Measurements from ENCODE around the gene TMEM225B. TPM values are rescaled to one million over a fixed set of nuclear protein-coding genes. Genes with fewer than 3 reads are reported as not detected.

TMEM225B gene
- total RNA-seq, 1 donor from 2014 or later: 0.43 TPM

DNA sequence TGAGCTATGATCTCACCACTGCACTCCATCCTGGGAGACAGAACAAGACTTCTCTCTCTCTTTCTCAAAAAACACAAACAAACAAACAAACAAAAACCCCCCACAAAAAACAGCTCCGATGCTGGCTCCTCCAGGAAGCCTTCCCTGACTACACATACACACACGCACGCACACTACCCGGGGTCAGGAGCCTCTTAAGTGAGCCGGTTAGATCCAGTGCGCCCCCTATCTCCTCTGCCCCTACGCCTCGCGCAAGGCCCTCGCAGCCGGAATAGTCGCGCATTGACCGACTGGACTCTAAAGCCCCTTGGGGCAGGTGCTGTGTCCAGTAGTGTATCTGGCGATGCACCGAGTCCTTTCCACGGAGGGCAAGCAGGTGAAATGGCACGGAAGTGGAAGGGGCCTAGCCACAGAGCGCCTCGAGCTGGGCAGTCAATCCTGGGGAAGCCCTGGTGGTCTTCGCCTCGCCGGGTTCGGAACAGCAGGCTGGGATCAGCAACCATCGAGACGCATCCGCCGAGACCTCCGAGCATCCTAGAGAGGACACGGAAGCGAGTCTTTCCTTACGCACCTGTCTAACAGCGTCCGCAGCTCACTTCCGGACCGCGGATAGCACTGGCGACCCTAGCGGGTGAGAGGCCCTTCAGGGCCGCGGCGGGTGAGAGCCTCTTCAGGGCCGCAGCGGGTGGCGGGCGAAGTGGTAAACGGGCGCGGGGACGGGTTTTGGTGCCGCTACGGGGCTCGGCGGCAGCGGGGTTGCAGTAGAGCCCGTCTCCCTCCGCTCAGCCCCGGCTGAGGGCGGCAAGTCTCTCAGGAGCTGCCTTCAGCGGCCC lies 18.5 kb downstream of the TMEM225B start, which contains the start of gene ZSCAN25:
ZSCAN25 (plus strand) TSS at position 588 of the 833 bp plus-strand sequence. CDS start 2,661 bp downstream, outside the sequence.
- Histone ChIP-seq H3K27me3 (no peaks in the 10 kb centered on the region), H3K9me3 (no peaks in the 10 kb centered on the region), H3K36me3 (peaks cover 22 to 24% of the 10 kb centered on the region in 2 donors), H3K4me3 (peak within 1 kb of the TSS; percentile 94 to 95), H3K27ac (peak within 1 kb of the TSS; percentile 87 to 88), H3K4me1 (peaks cover 0 to 6% of the 10 kb centered on the region in 2 donors)
- intact Hi-C loops (cut with DNase I): loop anchor here (2.0 kb wide), 3 partner anchors 58 to 302 kb away; partner anchors contain the start of genes TRIM4, ZNF394 and ZNF655
- TF ChIP-seq, protein P1, sequence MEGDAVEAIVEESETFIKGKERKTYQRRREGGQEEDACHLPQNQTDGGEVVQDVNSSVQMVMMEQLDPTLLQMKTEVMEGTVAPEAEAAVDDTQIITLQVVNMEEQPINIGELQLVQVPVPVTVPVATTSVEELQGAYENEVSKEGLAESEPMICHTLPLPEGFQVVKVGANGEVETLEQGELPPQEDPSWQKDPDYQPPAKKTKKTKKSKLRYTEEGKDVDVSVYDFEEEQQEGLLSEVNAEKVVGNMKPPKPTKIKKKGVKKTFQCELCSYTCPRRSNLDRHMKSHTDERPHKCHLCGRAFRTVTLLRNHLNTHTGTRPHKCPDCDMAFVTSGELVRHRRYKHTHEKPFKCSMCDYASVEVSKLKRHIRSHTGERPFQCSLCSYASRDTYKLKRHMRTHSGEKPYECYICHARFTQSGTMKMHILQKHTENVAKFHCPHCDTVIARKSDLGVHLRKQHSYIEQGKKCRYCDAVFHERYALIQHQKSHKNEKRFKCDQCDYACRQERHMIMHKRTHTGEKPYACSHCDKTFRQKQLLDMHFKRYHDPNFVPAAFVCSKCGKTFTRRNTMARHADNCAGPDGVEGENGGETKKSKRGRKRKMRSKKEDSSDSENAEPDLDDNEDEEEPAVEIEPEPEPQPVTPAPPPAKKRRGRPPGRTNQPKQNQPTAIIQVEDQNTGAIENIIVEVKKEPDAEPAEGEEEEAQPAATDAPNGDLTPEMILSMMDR (IDR thresholded peaks at IDR 0.05): peak in 2 of 3 experiments; percentile 29 to 31
- peak; percentile 46 to 91 for DNase-seq (ENCODE audit: low spot score in 2 of 2)

DNA sequence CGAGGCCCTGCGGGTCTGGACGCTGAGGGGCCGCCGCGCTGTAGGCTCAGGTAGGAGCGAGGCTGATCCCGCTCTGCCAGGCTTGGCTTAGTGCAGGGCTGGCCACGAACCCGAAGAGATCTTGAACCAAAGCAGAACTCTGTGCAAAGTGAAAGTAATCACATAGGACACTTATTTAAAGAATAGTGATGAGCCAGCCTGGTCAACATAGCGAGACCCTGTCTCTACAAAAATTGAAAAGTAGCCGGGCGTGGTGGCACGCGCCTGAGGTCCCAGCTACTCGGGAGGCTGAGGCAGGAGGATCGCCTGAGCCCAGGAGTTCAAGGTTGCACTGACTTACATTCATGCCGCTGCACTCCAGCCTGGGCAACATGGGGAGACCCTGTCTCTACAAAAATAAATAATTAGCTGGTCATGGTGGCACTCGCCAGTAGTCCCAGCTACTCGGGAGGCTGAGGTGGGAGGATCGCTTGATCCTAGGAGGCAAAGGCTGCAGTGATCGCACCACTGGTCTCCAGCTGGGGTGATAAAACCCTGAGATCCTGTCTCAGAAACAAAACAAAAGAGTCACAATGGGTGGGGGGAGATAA lies 19.2 kb downstream of the TMEM225B start:
- peak overlapping the region; percentile 94 to 95 for H3K4me3 ChIP-seq
- TF ChIP-seq, protein P1 (IDR thresholded peaks at IDR 0.05): no peak
- no peaks in the 10 kb centered on the region for H3K27me3 ChIP-seq
- no peak for DNase-seq (ENCODE audit: low spot score in 2 of 2)
- H3K4me1 ChIP-seq: peaks cover 0 to 6% of the 10 kb centered on the region in 2 donors
- peaks cover 29 to 30% of the 10 kb centered on the region in 2 donors for H3K36me3 ChIP-seq
- peak overlapping the region; percentile 87 to 88 for H3K27ac ChIP-seq
- intact Hi-C loops (cut with DNase I): loop anchor here (2.0 kb wide), 3 partner anchors 58 to 302 kb away; partner anchors contain the start of genes TRIM4, ZNF394 and ZNF655
- no peaks in the 10 kb centered on the region for H3K9me3 ChIP-seq

DNA sequence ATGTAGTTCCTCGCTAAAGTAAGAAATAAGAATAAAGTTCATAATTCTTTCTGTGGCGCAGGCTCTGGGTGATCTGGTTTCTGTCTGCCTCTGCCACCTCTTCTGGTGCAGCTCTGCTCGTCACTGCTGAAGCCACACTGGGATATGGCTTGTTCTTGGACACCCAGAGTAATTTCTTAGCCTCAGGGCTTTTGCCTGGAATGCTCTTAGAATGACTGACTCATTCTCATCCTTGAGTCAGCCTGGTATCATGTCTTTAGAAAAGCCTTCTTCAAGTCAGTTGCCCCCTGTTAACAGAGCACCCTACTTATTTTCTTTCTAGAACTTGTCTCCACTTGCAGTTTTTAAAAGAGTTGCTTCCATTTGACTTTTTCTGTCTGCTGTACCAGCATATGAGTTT lies 20.7 kb downstream of the TMEM225B start:
- Histone ChIP-seq H3K36me3 (peaks cover 44 to 45% of the 10 kb centered on the region in 2 donors), H3K27ac (no peak overlapping the region), H3K4me1 (peaks cover 0 to 6% of the 10 kb centered on the region in 2 donors), H3K4me3 (no peak overlapping the region), H3K9me3 (no peaks in the 10 kb centered on the region), H3K27me3 (no peaks in the 10 kb centered on the region)
- no peak for DNase-seq (ENCODE audit: low spot score in 2 of 2)
- intact Hi-C loops (cut with DNase I): no loop called here
- TF ChIP-seq, protein P1 (IDR thresholded peaks at IDR 0.05): no peak

DNA sequence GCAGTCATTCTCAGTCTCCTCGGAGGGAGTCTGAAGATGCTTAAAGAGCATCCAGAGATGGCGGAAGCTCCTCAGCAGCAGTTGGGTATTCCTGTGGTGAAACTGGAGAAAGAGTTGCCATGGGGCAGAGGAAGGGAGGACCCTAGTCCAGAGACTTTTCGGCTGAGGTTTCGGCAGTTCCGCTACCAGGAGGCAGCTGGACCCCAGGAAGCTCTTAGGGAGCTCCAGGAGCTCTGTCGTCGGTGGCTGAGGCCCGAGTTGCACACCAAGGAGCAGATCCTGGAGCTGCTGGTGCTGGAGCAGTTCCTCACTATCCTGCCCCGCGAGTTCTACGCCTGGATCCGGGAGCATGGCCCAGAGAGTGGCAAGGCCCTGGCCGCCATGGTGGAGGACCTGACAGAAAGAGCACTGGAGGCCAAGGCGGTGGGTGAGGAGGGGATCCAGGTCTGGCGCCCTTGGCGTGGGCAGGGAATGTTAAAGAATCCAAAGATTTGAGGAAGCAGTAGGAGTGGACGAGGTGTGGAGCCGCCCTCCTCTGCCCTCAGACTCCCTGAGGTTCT lies 21.6 kb downstream of the TMEM225B start:
- TF ChIP-seq, protein P1 (IDR thresholded peaks at IDR 0.05): no peak
- Histone ChIP-seq H3K27me3 (no peaks in the 10 kb centered on the region), H3K4me3 (no peak overlapping the region), H3K9me3 (no peaks in the 10 kb centered on the region), H3K36me3 (peaks cover 53 to 54% of the 10 kb centered on the region in 2 donors), H3K27ac (no peak overlapping the region), H3K4me1 (peaks cover 0 to 6% of the 10 kb centered on the region in 2 donors)
- intact Hi-C loops (cut with DNase I): no loop called here
- no peak for DNase-seq (ENCODE audit: low spot score in 2 of 2)

DNA sequence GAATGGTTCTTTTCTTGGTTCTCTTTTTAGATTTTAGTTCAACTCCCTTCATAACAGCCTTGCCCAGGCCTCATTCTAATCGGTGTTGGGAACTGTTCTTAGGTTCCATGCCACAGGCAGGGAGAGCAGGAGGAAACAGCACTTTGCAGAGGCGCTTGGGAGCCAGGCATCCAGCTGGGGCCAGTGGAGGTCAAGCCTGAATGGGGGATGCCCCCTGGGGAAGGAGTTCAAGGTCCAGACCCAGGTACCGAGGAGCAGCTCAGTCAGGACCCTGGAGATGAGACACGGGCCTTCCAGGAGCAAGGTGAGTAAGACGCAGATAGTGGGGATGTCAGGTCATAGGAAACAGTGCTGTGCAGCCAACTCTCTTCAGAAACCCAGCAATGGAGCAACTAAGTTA lies 23.2 kb downstream of the TMEM225B start:
- peaks cover 67 to 70% of the 10 kb centered on the region in 2 donors for H3K36me3 ChIP-seq
- TF ChIP-seq, protein P1 (IDR thresholded peaks at IDR 0.05): no peak
- intact Hi-C loops (cut with DNase I): no loop called here

More for the DNA sequence above, 23.2 kb downstream of the TMEM225B start:
- no peaks in the 10 kb centered on the region for H3K27me3 ChIP-seq
- no peak overlapping the region for H3K4me3 ChIP-seq
- H3K9me3 ChIP-seq: no peaks in the 10 kb centered on the region
- H3K27ac ChIP-seq: no peak overlapping the region
- DNase-seq (ENCODE audit: low spot score in 2 of 2): no peak
- peaks cover 0 to 6% of the 10 kb centered on the region in 2 donors for H3K4me1 ChIP-seq

Measured in ascending aorta (tissue), 2 donors.